Endometrial microvascular endothelial cells (primary cell): ENCODE measurements around the gene HCFC1R1. TPM values are rescaled to one million over a fixed set of nuclear protein-coding genes. Genes with fewer than 3 reads are reported as not detected.
"Not testable (repeated sequence)": the region's sequence is repeated elsewhere in the genome, so short reads cannot be mapped to it uniquely, and the experiment has no call there.

Experiments used
- in situ Hi-C: cut with HindIII; loops from 2 replicates; pipeline ENCODE4 v1.10.0; 2017; ENCODE audit warnings: low sequenced_read_pairs, low pct_unique_long_range_greater_than_20kb; ENCODE audit errors: inconsistent ontology term
- total RNA-seq: library from RNA; depleted of rRNA; stranded (reverse); fragments of >200 nt; gene quantifications from one replicate; pipeline ENCODE4 v1.2.3, GENCODE V29; 2015; ENCODE audit errors: inconsistent ontology term

Gene HCFC1R1
- total RNA-seq, result 13.2 TPM

GRCh38 chr16:3023669-3024478, at the start of gene HCFC1R1, which contains the start of gene THOC6:
Gene HCFC1R1, minus strand, starts transcription at chr16:3023942. Its CDS starts 1 bp downstream, at chr16:3023941.
Gene THOC6, plus strand, starts transcription at chr16:3024035. Its CDS starts 292 bp downstream, at chr16:3024327.
- in situ Hi-C loops, result no loop called here

- in situ Hi-C loops, result no loop called here
Observed at GRCh38 chr16:3073448-3073847, 49.7 kb upstream of the HCFC1R1 start.

- in situ Hi-C loops, result not testable (repeated sequence)
Observed at GRCh38 chr16:3072576-3073263, 49.0 kb upstream of the HCFC1R1 start.

- in situ Hi-C loops, result not testable (repeated sequence)
Observed at GRCh38 chr16:3072148-3072547, 48.4 kb upstream of the HCFC1R1 start.

- in situ Hi-C loops, result no loop called here
Observed at GRCh38 chr16:3071655-3072054, 47.9 kb upstream of the HCFC1R1 start.

GRCh38 chr16:3070608-3071111, 46.9 kb upstream of the HCFC1R1 start:
- in situ Hi-C loops, result no loop called here

- in situ Hi-C loops, result not testable (repeated sequence)
Observed at GRCh38 chr16:3069146-3069545, 45.4 kb upstream of the HCFC1R1 start.

GRCh38 chr16:3068487-3068886, 44.7 kb upstream of the HCFC1R1 start:
- in situ Hi-C loops, result no loop called here

GRCh38 chr16:3066440-3066748, 42.7 kb upstream of the HCFC1R1 start:
- in situ Hi-C loops, result no loop called here

- in situ Hi-C loops, result no loop called here
Observed at GRCh38 chr16:3065742-3066439, 42.1 kb upstream of the HCFC1R1 start.

- in situ Hi-C loops, result no loop called here
Observed at GRCh38 chr16:3065069-3065741, 41.5 kb upstream of the HCFC1R1 start, which contains the start of gene IL32. Gene IL32, plus strand, starts transcription at chr16:3065640. Its CDS starts 172 bp downstream, at chr16:3065812.

- in situ Hi-C loops, result no loop called here
Observed at GRCh38 chr16:3063625-3064386, 40.1 kb upstream of the HCFC1R1 start.

- in situ Hi-C loops, result no loop called here
Observed at GRCh38 chr16:3062553-3062952, 38.8 kb upstream of the HCFC1R1 start.

- in situ Hi-C loops, result no loop called here
Observed at GRCh38 chr16:3060339-3061127, 36.8 kb upstream of the HCFC1R1 start.

- in situ Hi-C loops, result no loop called here
Observed at GRCh38 chr16:3059723-3060242, 36.0 kb upstream of the HCFC1R1 start.

- in situ Hi-C loops, result no loop called here
Observed at GRCh38 chr16:3059041-3059722, 35.4 kb upstream of the HCFC1R1 start.
